Activated CD4-positive, alpha-beta T cell treated with anti-CD3 and anti-CD28 coated beads for 36 hours (primary cell): ENCODE results near the gene ARHGEF28. TPM values are rescaled to one million over a fixed set of nuclear protein-coding genes. Genes with fewer than 3 reads are reported as not detected.

Experiments
- ATAC-seq: fragments of 200-7000 bp; cut with Tn5 transposase; one replicate; pipeline ENCODE4 v1.10.0; 2021; ENCODE audit warnings: mild to moderate bottlenecking, moderate library complexity
- CTCF ChIA-PET: fragments of 350-600 bp; sonication (Branson Sonifier 250); formaldehyde crosslinking; loops from one replicate; lab custom pipeline; 2021; ENCODE audit warnings: antibody characterized with exemption; lab: Charles Lee
- POLR2A ChIA-PET: fragments of 350-600 bp; sonication (Branson Sonifier 250); formaldehyde crosslinking; loops from one replicate; lab custom pipeline; 2021; ENCODE audit warnings: antibody characterized with exemption, inconsistent platforms; lab: Charles Lee
- DNase-seq: peaks from one replicate; pipeline ENCODE4 v3.0.0-alpha.2; 2020
- H3K27ac Mint-ChIP-seq: one replicate; pipeline ENCODE4 v1.8.0; 2021; ENCODE audit warnings: mixed read lengths
- H3K27me3 Mint-ChIP-seq: one replicate; pipeline ENCODE4 v1.8.0; 2021; ENCODE audit warnings: mixed read lengths
- H3K36me3 Mint-ChIP-seq: one replicate; pipeline ENCODE4 v1.8.0; 2021; ENCODE audit warnings: low read depth, mixed read lengths
- H3K4me1 Mint-ChIP-seq: one replicate; pipeline ENCODE4 v1.8.0; 2021; ENCODE audit warnings: mixed read lengths
- H3K4me3 Mint-ChIP-seq: one replicate; pipeline ENCODE4 v1.8.0; 2021; ENCODE audit warnings: mild to moderate bottlenecking, moderate library complexity, mixed read lengths
- H3K9me3 Mint-ChIP-seq: one replicate; pipeline ENCODE4 v1.8.0; 2021; ENCODE audit warnings: low read depth, mixed read lengths
- intact Hi-C, 2 experiments: fragments of 100-400 bp; cut with DNase I in 1 of 2; cut with micrococcal nuclease in 1 of 2; formaldehyde crosslinking; loops; one replicate each; pipeline versions ENCODE4 v1.14.2 to v1.15.1; 2022 to 2024; cut with DNase I, micrococcal nuclease
- total RNA-seq, 2 experiments: library from RNA; stranded (reverse); gene quantifications; one replicate each; pipeline ENCODE4 v1.2.3, GENCODE V29; 2021

Gene ARHGEF28
- total RNA-seq, 2 experiments from 2014 or later: 0.02 to 0.18 TPM

DNA sequence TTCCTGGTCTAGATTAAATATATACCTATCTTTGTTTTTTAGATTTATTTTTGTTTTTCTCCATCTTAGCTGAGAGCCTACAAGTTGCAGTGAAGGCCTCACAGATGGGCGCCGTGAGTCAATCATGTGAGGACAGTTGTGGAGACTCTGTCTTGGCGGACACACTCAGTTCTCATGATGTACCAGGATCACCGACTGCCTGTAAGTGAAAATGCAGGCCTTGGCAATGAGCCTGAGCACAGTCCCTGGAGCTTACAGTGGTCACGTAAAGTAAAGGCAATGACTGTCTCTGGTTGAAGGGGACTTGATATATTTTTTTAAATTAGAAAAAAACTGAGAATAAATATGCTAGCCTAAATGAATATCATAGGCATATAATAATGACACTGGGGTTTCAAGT is 271.9 kb downstream of the ARHGEF28 start:
- intact Hi-C loops: loop anchor here (5.0 kb wide), 1 partner anchor 679 kb away; no protein-coding TSS in a partner anchor
- no peaks in the 10 kb centered on the region for H3K9me3 Mint-ChIP-seq
- ATAC-seq (no peak), DNase-seq (no peak)
- ChIA-PET POLR2A (no interaction called here), CTCF (no interaction called here)
- H3K36me3 Mint-ChIP-seq: no peaks in the 10 kb centered on the region
- peaks cover 7% of the 10 kb centered on the region for H3K4me1 Mint-ChIP-seq
- H3K27ac Mint-ChIP-seq: no peak overlapping the region
- H3K27me3 Mint-ChIP-seq: peaks cover 38% of the 10 kb centered on the region
- no peak overlapping the region for H3K4me3 Mint-ChIP-seq

DNA sequence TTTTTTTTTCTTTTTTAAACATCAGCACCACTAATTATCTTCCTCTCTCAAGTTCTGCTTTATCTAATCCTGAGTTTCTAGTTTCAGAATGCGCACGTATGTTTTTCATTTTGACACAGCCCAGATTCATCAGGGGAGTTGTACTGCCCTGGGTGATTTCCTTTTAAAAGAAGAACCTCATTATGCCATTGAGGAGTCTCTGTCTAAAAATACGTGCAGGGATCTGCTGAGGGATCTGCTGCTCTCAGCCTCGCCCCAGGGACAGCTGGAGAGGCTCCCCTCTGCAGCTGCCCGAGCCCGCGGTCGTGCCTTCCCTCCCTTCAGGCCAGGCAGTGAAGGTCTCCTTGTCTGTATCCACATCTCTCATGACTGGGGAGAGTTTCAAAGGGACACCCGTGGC is 273.1 kb downstream of the ARHGEF28 start:
- peaks cover 7% of the 10 kb centered on the region for H3K4me1 Mint-ChIP-seq
- CTCF ChIA-PET: interaction anchor here (1.0 kb wide), 1 partner anchor 734 kb away, joined by 3 read pairs; no protein-coding TSS in a partner anchor
- ATAC-seq: peak; percentile 86
- intact Hi-C loops: loop anchor here (1.0 to 5.0 kb wide), 2 partner anchors 420 to 678 kb away; no protein-coding TSS in a partner anchor
- H3K27ac Mint-ChIP-seq: no peak overlapping the region
- no peak overlapping the region for H3K4me3 Mint-ChIP-seq
- H3K9me3 Mint-ChIP-seq: no peaks in the 10 kb centered on the region
- POLR2A ChIA-PET: no interaction called here
- H3K36me3 Mint-ChIP-seq: no peaks in the 10 kb centered on the region
- H3K27me3 Mint-ChIP-seq: peaks cover 35% of the 10 kb centered on the region
- DNase-seq: peak; percentile 18

DNA sequence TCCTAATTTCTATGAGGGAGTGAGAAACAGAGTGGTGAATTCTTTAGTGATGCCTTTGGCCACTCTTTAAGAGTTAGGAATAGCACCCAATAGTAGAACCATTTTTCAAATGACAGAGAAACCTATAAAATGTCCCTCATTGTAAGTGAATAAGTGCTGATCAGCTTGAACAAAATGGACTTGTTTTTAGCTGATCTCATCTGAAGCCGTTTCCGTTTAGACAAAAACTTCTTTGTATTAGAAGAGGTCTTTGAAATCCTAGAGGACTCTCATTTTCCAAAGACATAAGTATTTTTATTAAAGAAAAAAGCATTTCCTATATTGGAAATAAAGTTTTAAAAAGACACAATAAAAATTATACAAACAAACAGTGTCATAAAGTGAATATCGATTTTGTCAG is 273.9 kb downstream of the ARHGEF28 start:
- H3K4me3 Mint-ChIP-seq: no peak overlapping the region

DNA sequence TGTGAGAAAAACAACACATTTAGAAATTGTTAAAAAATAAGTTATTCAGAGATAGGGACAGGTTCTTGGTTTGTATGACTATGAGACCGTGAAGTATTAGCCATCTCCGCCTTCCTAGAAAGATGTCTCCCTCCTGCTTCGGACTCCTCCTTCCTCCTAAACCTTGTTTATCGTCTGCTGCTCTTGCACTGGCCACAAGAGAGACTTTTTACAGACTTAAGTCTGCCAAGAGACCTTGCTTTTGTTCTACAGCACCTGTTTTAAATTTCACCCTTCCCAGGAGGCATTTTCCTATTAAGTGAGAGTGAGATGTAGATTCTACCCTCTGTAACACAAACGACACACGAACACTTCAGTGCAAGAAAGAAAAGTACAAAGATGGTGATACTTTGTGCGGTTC is 274.6 kb downstream of the ARHGEF28 start:
- intact Hi-C loops: loop anchor here (10.0 kb wide), 2 partner anchors 1014 to 1364 kb away; no protein-coding TSS in a partner anchor
- Mint-ChIP-seq H3K27ac (no peak overlapping the region), H3K4me3 (no peak overlapping the region), H3K36me3 (no peaks in the 10 kb centered on the region), H3K27me3 (peaks cover 28% of the 10 kb centered on the region), H3K9me3 (no peaks in the 10 kb centered on the region), H3K4me1 (peaks cover 7% of the 10 kb centered on the region)
- no peak for ATAC-seq
- CTCF ChIA-PET: no interaction called here
- DNase-seq: no peak
- POLR2A ChIA-PET: no interaction called here

More for the DNA sequence above, 273.9 kb downstream of the ARHGEF28 start:
- intact Hi-C loops: loop anchor here (1.0 to 10.0 kb wide), 4 partner anchors 419 to 1365 kb away; no protein-coding TSS in a partner anchor
- ChIA-PET POLR2A (no interaction called here), CTCF (interaction anchor here (0.6 to 1.0 kb wide), 3 partner anchors 357 to 747 kb away, joined by 3 read pairs; no protein-coding TSS in a partner anchor)
- Mint-ChIP-seq H3K27me3 (peaks cover 32% of the 10 kb centered on the region), H3K4me1 (peaks cover 7% of the 10 kb centered on the region), H3K27ac (no peak overlapping the region), H3K36me3 (no peaks in the 10 kb centered on the region), H3K9me3 (no peaks in the 10 kb centered on the region)
- ATAC-seq (no peak), DNase-seq (no peak)

DNA sequence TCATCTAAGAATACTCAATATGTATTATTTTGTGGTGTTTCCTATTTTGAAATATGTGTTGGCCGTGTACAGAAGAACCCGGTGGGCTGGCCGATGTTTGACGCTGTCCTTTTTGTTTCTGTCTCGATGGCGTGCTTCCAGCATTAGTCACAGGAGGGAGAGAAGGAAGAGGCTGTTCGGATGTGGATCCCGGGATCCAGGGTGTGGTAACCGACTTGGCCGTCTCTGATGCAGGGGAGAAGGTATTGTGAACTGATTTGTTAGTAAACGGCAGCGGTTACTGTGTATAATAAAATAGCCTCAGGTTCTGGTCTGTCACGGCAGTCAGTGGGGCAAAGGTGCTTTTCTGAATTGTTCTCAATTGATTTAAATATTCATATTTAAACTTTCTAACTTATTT is 275.0 kb downstream of the ARHGEF28 start:
- CTCF ChIA-PET: no interaction called here

DNA sequence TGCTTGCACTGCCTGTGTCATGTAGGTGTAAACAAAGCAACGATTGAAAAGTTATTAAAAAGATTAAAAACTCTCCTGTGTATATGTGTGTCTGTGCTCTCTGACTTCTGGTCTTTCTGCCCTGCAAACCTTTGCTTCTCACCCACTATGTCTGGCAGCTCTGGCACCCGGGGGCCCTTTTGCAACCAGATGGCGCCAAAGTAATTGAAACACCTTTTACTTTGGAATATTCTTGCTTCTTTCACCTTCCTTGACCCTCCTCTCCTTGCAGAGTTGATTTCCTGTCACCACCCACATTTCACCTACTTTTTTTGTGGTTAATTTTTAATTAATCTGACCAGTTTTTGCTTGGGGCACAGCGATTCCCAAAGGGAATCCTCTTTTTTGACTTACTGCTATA is 275.5 kb downstream of the ARHGEF28 start:
- Mint-ChIP-seq H3K27me3 (peaks cover 21% of the 10 kb centered on the region), H3K4me3 (no peak overlapping the region), H3K27ac (no peak overlapping the region), H3K4me1 (peaks cover 7% of the 10 kb centered on the region), H3K36me3 (no peaks in the 10 kb centered on the region), H3K9me3 (no peaks in the 10 kb centered on the region)
- ATAC-seq (no peak), DNase-seq (no peak)
- intact Hi-C loops: loop anchor here (10.0 kb wide), 2 partner anchors 1013 to 1363 kb away; no protein-coding TSS in a partner anchor
- ChIA-PET CTCF (interaction anchor here (0.8 to 2.1 kb wide), 11 partner anchors 12 to 1761 kb away, joined by 3 to 25 read pairs (median 4); no protein-coding TSS in a partner anchor), POLR2A (no interaction called here)

More for the DNA sequence above, 275.0 kb downstream of the ARHGEF28 start:
- no peaks in the 10 kb centered on the region for H3K9me3 Mint-ChIP-seq
- peaks cover 25% of the 10 kb centered on the region for H3K27me3 Mint-ChIP-seq
- ATAC-seq (no peak), DNase-seq (no peak)
- H3K4me1 Mint-ChIP-seq: peaks cover 7% of the 10 kb centered on the region
- POLR2A ChIA-PET: no interaction called here
- H3K27ac Mint-ChIP-seq: no peak overlapping the region
- intact Hi-C loops: loop anchor here (10.0 kb wide), 2 partner anchors 1014 to 1364 kb away; no protein-coding TSS in a partner anchor
- no peaks in the 10 kb centered on the region for H3K36me3 Mint-ChIP-seq
- H3K4me3 Mint-ChIP-seq: no peak overlapping the region

DNA sequence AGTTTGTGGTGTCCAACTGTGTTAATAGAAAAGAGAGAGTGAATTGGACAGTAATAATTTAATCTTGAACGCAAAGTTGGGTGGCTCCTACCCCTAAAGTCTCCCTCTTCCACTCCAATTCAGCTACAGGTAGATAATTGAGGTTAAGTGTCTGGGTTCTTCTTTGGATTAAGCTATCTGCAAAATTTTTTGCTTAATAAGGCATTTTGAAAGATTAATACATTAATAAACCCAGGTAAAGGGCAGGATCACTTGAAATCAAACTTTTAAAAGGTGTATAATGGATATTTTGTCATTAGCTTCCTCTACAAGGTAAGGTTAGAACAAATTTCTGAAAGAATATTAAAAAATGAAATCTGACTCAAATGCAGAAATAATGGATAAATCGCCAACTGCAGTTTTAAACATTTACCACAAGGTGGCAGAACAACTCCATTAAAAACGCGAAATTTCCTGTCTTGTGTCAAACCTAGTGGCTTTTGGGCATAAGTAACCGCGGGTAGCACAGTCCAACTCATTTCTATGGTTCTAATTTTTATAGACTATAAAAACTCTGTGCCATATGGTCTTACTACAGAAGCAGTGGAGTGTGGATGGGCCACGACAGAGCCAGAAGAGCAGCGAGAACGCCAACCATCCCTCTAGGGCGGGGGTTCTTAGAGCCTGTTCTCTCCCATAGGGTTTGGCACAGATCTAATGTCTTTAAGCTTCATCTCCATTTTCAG is 276.5 kb downstream of the ARHGEF28 start:
- intact Hi-C loops: loop anchor here (1.0 to 10.0 kb wide), 6 partner anchors 492 to 1362 kb away; no protein-coding TSS in a partner anchor
- Mint-ChIP-seq H3K27me3 (peaks cover 18% of the 10 kb centered on the region), H3K4me1 (peaks cover 7% of the 10 kb centered on the region), H3K36me3 (no peaks in the 10 kb centered on the region), H3K27ac (no peak overlapping the region), H3K4me3 (no peak overlapping the region), H3K9me3 (no peaks in the 10 kb centered on the region)
- ChIA-PET POLR2A (interaction anchor here (0.5 kb wide), 1 partner anchor 857 kb away, joined by 5 read pairs; no protein-coding TSS in a partner anchor), CTCF (interaction anchor here (0.5 to 2.1 kb wide), 29 partner anchors 9 to 1760 kb away, joined by 3 to 25 read pairs (median 4); partner anchors contain the start of genes ENC1 and HEXB)
- DNase-seq: no peak
- no peak for ATAC-seq

DNA sequence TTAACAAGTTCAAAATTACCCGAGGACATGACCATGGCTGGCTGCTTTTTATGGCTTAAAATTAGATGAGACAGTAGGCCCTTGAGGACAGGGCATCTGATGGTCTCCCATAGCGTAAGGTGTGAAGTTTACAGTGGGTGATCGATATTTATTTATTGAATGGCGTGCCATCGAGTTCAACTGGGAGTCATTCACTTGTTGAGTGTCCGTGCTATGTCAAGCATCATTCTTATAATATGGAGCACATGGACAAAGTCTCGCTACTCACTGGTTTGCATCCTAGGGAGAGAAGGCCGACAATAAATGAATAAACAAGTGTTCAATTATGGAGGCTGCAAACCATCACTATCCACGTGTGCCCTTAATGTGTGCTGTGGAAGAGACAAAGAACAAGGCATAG is 277.2 kb downstream of the ARHGEF28 start:
- ChIA-PET POLR2A (interaction anchor here (0.5 kb wide), 1 partner anchor 856 kb away, joined by 5 read pairs; no protein-coding TSS in a partner anchor), CTCF (interaction anchor here (0.7 to 2.1 kb wide), 10 partner anchors 9 to 852 kb away, joined by 3 to 25 read pairs (median 6); partner anchors contain the start of gene ENC1)
- H3K4me3 Mint-ChIP-seq: no peak overlapping the region
- no peaks in the 10 kb centered on the region for H3K36me3 Mint-ChIP-seq
- ATAC-seq (no peak), DNase-seq (no peak)
- H3K4me1 Mint-ChIP-seq: peaks cover 7% of the 10 kb centered on the region
- H3K27ac Mint-ChIP-seq: no peak overlapping the region
- H3K9me3 Mint-ChIP-seq: no peaks in the 10 kb centered on the region
- intact Hi-C loops: loop anchor here (2.0 to 10.0 kb wide), 3 partner anchors 492 to 1362 kb away; no protein-coding TSS in a partner anchor
- H3K27me3 Mint-ChIP-seq: peaks cover 18% of the 10 kb centered on the region

DNA sequence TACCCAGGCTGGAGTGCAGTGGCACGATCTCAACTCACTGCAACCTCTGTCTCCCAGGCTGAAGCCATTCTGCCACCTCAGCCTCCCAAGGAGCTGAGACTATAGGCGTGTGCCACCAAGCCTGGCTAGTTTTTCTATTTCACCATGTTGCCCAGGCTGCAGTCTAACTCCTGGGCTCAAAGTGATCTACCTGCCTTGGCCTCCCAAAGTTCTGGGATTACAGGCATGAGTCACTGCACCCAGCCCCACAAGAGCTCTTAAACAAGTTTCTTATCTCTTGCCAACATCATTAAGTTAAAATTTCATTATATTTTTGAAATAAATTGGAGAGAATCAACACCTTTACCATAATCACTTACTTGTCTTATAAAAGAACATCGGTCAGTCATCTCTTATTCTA is 280.3 kb downstream of the ARHGEF28 start:
- no peak for ATAC-seq
- intact Hi-C loops: loop anchor here (10.0 kb wide), 2 partner anchors 1009 to 1359 kb away; no protein-coding TSS in a partner anchor
- POLR2A ChIA-PET: no interaction called here

DNA sequence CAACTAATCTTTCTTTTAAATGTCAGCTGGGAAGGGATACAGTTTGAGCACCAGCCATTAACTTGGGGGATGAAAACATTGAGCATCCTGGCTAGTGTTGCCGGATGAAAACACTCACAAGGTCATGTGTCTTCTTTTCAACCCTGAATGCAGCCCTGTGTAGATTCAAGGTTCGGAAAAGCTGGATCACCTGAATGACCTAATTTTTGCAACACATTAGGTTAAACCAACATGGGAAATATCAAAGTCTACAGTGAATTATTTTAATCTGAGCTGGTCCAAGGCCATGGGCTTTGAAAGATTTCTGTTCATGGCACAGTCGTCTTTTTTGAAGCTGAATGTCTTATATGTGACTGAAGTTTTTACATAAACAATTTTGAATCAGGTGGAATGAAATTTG is 281.2 kb downstream of the ARHGEF28 start:
- no peaks in the 10 kb centered on the region for H3K4me1 Mint-ChIP-seq
- intact Hi-C loops: loop anchor here (10.0 kb wide), 2 partner anchors 1008 to 1358 kb away; no protein-coding TSS in a partner anchor
- H3K27me3 Mint-ChIP-seq: peaks cover 4% of the 10 kb centered on the region
- no peak overlapping the region for H3K4me3 Mint-ChIP-seq
- DNase-seq: no peak
- no peak overlapping the region for H3K27ac Mint-ChIP-seq
- POLR2A ChIA-PET: no interaction called here
- no peaks in the 10 kb centered on the region for H3K9me3 Mint-ChIP-seq
- H3K36me3 Mint-ChIP-seq: no peaks in the 10 kb centered on the region
- CTCF ChIA-PET: interaction anchor here (0.5 to 0.6 kb wide), 2 partner anchors 514 to 733 kb away, joined by 3 to 4 read pairs; no protein-coding TSS in a partner anchor
- ATAC-seq: no peak

More for the DNA sequence above, 280.3 kb downstream of the ARHGEF28 start:
- Mint-ChIP-seq H3K27me3 (peaks cover 7% of the 10 kb centered on the region), H3K4me3 (no peak overlapping the region), H3K27ac (no peak overlapping the region), H3K4me1 (no peaks in the 10 kb centered on the region), H3K9me3 (no peaks in the 10 kb centered on the region), H3K36me3 (no peaks in the 10 kb centered on the region)
- no peak for DNase-seq
- CTCF ChIA-PET: interaction anchor here (0.8 kb wide), 1 partner anchor 24 kb away, joined by 3 read pairs; no protein-coding TSS in a partner anchor

DNA sequence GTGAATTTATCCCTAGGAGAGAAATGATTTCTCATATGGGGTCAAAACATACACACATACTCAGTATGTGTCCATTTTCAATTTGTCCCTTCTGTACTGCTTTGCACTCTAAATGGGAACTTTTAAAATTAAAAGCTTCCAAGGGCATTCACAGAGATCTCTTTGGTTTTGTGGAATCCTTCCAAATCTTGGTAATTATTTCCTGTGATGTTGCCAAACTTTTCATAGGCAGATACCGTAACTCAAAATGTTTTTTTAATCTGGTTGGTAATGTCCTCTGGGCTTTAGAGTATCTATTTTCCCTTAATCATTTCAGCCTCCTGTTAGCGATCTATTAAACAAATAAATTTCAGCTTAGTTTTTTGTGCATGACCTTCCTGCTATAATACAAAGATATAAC is 282.4 kb downstream of the ARHGEF28 start:
- H3K27me3 Mint-ChIP-seq: peaks cover 4% of the 10 kb centered on the region
- ATAC-seq (no peak), DNase-seq (no peak)
- ChIA-PET CTCF (no interaction called here), POLR2A (no interaction called here)
- no peak overlapping the region for H3K4me3 Mint-ChIP-seq
- H3K27ac Mint-ChIP-seq: no peak overlapping the region
- H3K4me1 Mint-ChIP-seq: no peaks in the 10 kb centered on the region
- H3K9me3 Mint-ChIP-seq: no peaks in the 10 kb centered on the region
- intact Hi-C loops: loop anchor here (10.0 kb wide), 2 partner anchors 1006 to 1356 kb away; no protein-coding TSS in a partner anchor
- H3K36me3 Mint-ChIP-seq: no peaks in the 10 kb centered on the region
